ENCODE results near the gene IFT25. TPM values are rescaled to one million over a fixed set of nuclear protein-coding genes. Genes with fewer than 3 reads are reported as not detected.
"Not testable (repeated sequence)": the region's sequence is repeated elsewhere in the genome, so short reads cannot be mapped to it uniquely, and the experiment has no call there.

Gene IFT25
- total RNA-seq, 1 donor = 5.9 TPM

GRCh38 chr1:53890522-53890941 lies 55.0 kb downstream of the IFT25 start:
- no peak for DNase-seq (ENCODE audit: low read depth in 2 of 3, low spot score in 2 of 3)

- peak; percentile 58 to 83 (median 78) for DNase-seq (ENCODE audit: low read depth in 2 of 3, low spot score in 2 of 3)
Measured at GRCh38 chr1:53889304-53890298, 55.9 kb downstream of the IFT25 start, which contains the start of gene YIPF1. TSS of gene YIPF1 (minus strand) at chr1:53889797. CDS start at chr1:53888937, 860 bp downstream.

GRCh38 chr1:53888681-53889080 lies 56.8 kb downstream of the IFT25 start:
- DNase-seq (ENCODE audit: low read depth in 2 of 3, low spot score in 2 of 3) = peak in 1 of 3 donors; percentile 32

- DNase-seq (ENCODE audit: low read depth in 2 of 3, low spot score in 2 of 3) = not testable (repeated sequence)
Measured at GRCh38 chr1:53883600-53883999, 61.9 kb downstream of the IFT25 start.

DNA sequence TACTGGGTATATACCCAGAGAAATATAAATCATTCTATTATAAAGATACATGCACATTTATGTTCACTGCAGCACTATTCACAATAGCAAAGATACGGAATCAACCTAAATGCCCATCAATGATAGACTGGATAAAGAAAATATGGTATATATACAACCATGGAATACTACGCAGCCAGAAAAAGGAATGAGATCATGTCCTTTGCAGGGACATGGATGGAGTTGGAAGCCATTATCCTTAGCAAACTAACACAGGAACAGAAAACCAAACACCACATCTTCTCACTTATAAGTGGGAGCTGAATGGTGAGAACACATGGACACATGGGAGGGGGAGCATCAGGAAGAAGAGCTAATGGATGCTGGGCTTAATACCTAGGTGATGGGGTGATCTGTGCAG lies 63.6 kb downstream of the IFT25 start:
- DNase-seq (ENCODE audit: low read depth in 2 of 3, low spot score in 2 of 3) = not testable (repeated sequence)

GRCh38 chr1:53878492-53879105 lies 66.9 kb downstream of the IFT25 start:
- peak in 2 of 3 donors; percentile 45 to 66 for DNase-seq (ENCODE audit: low read depth in 2 of 3, low spot score in 2 of 3)

GRCh38 chr1:53875150-53875549 lies 70.3 kb downstream of the IFT25 start:
- not testable (repeated sequence) for DNase-seq (ENCODE audit: low read depth in 2 of 3, low spot score in 2 of 3)

DNA sequence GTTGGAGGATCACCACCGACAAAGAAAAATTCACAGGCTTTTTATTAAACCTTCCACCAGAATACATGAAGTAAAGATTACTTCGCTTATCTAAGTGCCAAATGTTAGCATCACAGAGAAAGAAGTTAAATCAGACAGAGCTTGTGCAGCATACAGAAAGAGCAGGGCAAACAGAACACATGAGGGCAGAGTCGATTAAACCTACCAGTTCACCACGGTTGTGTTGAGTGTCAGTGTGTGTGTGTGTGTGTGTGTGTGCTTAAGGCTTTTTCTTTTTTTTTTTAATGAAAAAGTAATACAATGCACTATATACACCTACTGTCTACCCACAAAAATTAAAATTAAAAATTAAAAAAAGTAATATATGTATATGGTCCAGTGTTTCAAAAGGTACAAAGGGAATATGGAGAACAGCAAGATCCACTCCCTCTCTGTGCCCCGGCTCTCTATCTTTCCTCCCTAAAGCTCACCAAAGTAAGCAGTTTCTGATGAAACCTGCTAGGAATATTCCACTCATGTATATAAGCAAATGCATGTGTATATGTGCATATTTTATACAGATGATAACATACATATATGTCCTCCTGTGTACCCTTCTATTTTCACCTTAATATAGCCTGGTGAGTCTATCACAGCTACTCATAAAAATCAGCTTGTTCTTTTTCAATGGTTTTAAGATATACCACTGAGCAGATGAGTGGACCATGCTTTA lies 73.6 kb downstream of the IFT25 start:
- DNase-seq (ENCODE audit: low read depth in 2 of 3, low spot score in 2 of 3) = no peak

Other genes starting within 250 kb of the IFT25 start
- gene GLIS1, start 206.5 kb downstream of the IFT25 start, total RNA-seq = not detected
- gene NDC1, start 107.4 kb downstream of the IFT25 start, total RNA-seq = 22.1 TPM
- 19.9 TPM for gene YIPF1, start 55.9 kb downstream of the IFT25 start, total RNA-seq
- gene DIO1, start 51.5 kb downstream of the IFT25 start, total RNA-seq = not detected
- 8.9 TPM for gene LRRC42, start 651 bp upstream of the IFT25 start, total RNA-seq
- not detected for gene LDLRAD1, start 72.5 kb upstream of the IFT25 start, total RNA-seq
- gene TMEM59, start 107.5 kb upstream of the IFT25 start, total RNA-seq = 177 TPM
- gene TCEANC2, start 107.9 kb upstream of the IFT25 start, total RNA-seq = 7.5 TPM
- gene CDCP2, start 207.3 kb upstream of the IFT25 start, total RNA-seq = under 0.01 TPM